HEK293 (cell line): ENCODE measurements around the gene GTPBP1.

Experiments
- CTCF ChIA-PET: fragments of 350-600 bp; formaldehyde crosslinking; extraction: SDS; loops from one replicate; lab custom pipeline; 2021; ENCODE audit warnings: antibody characterized with exemption; lab: Yijun Ruan, JAX
- POLR2A ChIA-PET: fragments of 300-600 bp; formaldehyde crosslinking; extraction: SDS; loops from one replicate; lab custom pipeline; 2020; ENCODE audit warnings: antibody characterized with exemption, inconsistent platforms; lab: Yijun Ruan, JAX
- H3K27ac ChIP-seq: fragments of 200-500 bp; sonication (Bioruptor generic); 2 replicates; pipeline ENCODE4 v1.5.1; 2014; ENCODE audit warnings: low read depth, low read length, control low read depth, inconsistent platforms; ENCODE audit errors: extremely low read depth
- H3K36me3 ChIP-seq, 2 experiments: fragments of 200-500 bp in 1 of 2; sonication (Bioruptor generic) in 1 of 2; 1 replicate in 1 of 2; 2 replicates in 1 of 2; pipeline ENCODE4 v1.5.1; 2014 to 2017; ENCODE audit warnings: inconsistent platforms in 2 of 2, low read length in 2 of 2; ENCODE audit not compliant: control insufficient read depth in 2 of 2, insufficient read depth in 1 of 2
- H3K4me1 ChIP-seq: fragments of 200-500 bp; sonication (Bioruptor generic); 2 replicates; pipeline ENCODE4 v1.5.1; 2014; ENCODE audit warnings: mild to moderate bottlenecking, low read length, inconsistent platforms; ENCODE audit not compliant: control insufficient read depth, insufficient read depth
- H3K4me3 ChIP-seq: 2 replicates; pipeline ENCODE4 v1.5.1; 2011; ENCODE audit warnings: low read depth, mild to moderate bottlenecking, control low read depth, low read length, moderate library complexity
- H3K9me3 ChIP-seq: fragments of 200-500 bp; sonication (Bioruptor generic); 2 replicates; pipeline ENCODE4 v1.5.1; 2014; ENCODE audit warnings: low read depth, low read length, inconsistent platforms; ENCODE audit not compliant: control insufficient read depth, insufficient read depth
- BCL11A ChIP-seq: fragments of 450-650 bp; formaldehyde crosslinking; IDR thresholded peaks from 2 replicates; pipeline ENCODE4 v1.5.1; 2016; ENCODE audit warnings: low read depth, missing biosample characterization, missing genetic modification characterization
- GFI1B ChIP-seq: fragments of 450-650 bp; formaldehyde crosslinking; IDR thresholded peaks from 2 replicates; pipeline ENCODE4 v1.5.1; 2016; ENCODE audit warnings: missing biosample characterization, missing genetic modification characterization
- GLI4 ChIP-seq: fragments of 450-650 bp; formaldehyde crosslinking; IDR thresholded peaks from 2 replicates; pipeline ENCODE4 v1.5.1; 2016; ENCODE audit warnings: missing biosample characterization, missing genetic modification characterization
- OSR2 ChIP-seq: fragments of 450-650 bp; formaldehyde crosslinking; IDR thresholded peaks from 2 replicates; pipeline ENCODE4 v1.5.1; 2016; ENCODE audit warnings: missing biosample characterization, missing genetic modification characterization
- PRDM1 ChIP-seq: fragments of 450-650 bp; formaldehyde crosslinking; IDR thresholded peaks from 2 replicates; pipeline ENCODE4; 2016; ENCODE audit warnings: missing biosample characterization, missing genetic modification characterization
- RBAK ChIP-seq: fragments of 450-650 bp; formaldehyde crosslinking; IDR thresholded peaks from 2 replicates; pipeline ENCODE4 v1.5.1; 2016; ENCODE audit warnings: missing biosample characterization, missing genetic modification characterization
- SP2 ChIP-seq: fragments of 450-650 bp; formaldehyde crosslinking; IDR thresholded peaks from 2 replicates; pipeline ENCODE4 v1.5.1; 2016; ENCODE audit warnings: missing biosample characterization, missing genetic modification characterization
- YY1 ChIP-seq: fragments of 450-650 bp; formaldehyde crosslinking; IDR thresholded peaks from 2 replicates; pipeline ENCODE4 v1.5.1; 2018; ENCODE audit warnings: missing biosample characterization, missing genetic modification characterization
- ZIC2 ChIP-seq: fragments of 450-650 bp; formaldehyde crosslinking; IDR thresholded peaks from 2 replicates; pipeline ENCODE4 v1.5.1; 2016; ENCODE audit warnings: missing biosample characterization, missing genetic modification characterization
- ZNF10 ChIP-seq: fragments of 450-650 bp; formaldehyde crosslinking; IDR thresholded peaks from 2 replicates; pipeline ENCODE4 v1.5.1; 2017; ENCODE audit warnings: missing biosample characterization, missing genetic modification characterization
- ZNF121 ChIP-seq: fragments of 450-650 bp; formaldehyde crosslinking; IDR thresholded peaks from 2 replicates; pipeline ENCODE4 v1.5.1; 2016; ENCODE audit warnings: missing biosample characterization, missing genetic modification characterization
- ZNF184 ChIP-seq: fragments of 450-650 bp; IDR thresholded peaks from 2 replicates; pipeline ENCODE4 v1.5.1; 2018; ENCODE audit warnings: missing biosample characterization, mild to moderate bottlenecking, missing genetic modification characterization
- ZNF266 ChIP-seq: fragments of 450-650 bp; formaldehyde crosslinking; IDR thresholded peaks from 2 replicates; pipeline ENCODE4 v1.5.1; 2016; ENCODE audit warnings: missing biosample characterization, missing genetic modification characterization, low read depth
- ZNF335 ChIP-seq: fragments of 450-650 bp; formaldehyde crosslinking; conservative IDR thresholded peaks from 2 replicates; pipeline ENCODE4 v1.5.1; 2016; ENCODE audit warnings: missing biosample characterization, missing genetic modification characterization
- ZNF354C ChIP-seq: fragments of 450-650 bp; formaldehyde crosslinking; IDR thresholded peaks from 2 replicates; pipeline ENCODE4 v1.5.1; 2016; ENCODE audit warnings: missing biosample characterization, missing genetic modification characterization, low read depth, borderline replicate concordance
- ZNF423 ChIP-seq: fragments of 450-650 bp; formaldehyde crosslinking; IDR thresholded peaks from 2 replicates; pipeline ENCODE4 v1.5.1; 2016; ENCODE audit warnings: missing biosample characterization, missing genetic modification characterization
- ZNF433 ChIP-seq: fragments of 450-650 bp; formaldehyde crosslinking; IDR thresholded peaks from 2 replicates; pipeline ENCODE4 v1.5.1; 2016; ENCODE audit warnings: missing biosample characterization, missing genetic modification characterization, low read depth
- ZNF449 ChIP-seq: fragments of 450-650 bp; formaldehyde crosslinking; IDR thresholded peaks from 2 replicates; pipeline ENCODE4 v1.5.1; 2017; ENCODE audit warnings: missing biosample characterization, mild to moderate bottlenecking, missing genetic modification characterization, moderate library complexity
- ZNF513 ChIP-seq: fragments of 450-650 bp; IDR thresholded peaks from 2 replicates; pipeline ENCODE4 v1.5.1; 2018; ENCODE audit warnings: missing biosample characterization, missing genetic modification characterization
- ZNF621 ChIP-seq: fragments of 450-650 bp; formaldehyde crosslinking; IDR thresholded peaks from 2 replicates; pipeline ENCODE4 v1.5.1; 2017; ENCODE audit warnings: missing biosample characterization, missing genetic modification characterization
- ZNF660 ChIP-seq: fragments of 450-650 bp; IDR thresholded peaks from 2 replicates; pipeline ENCODE4 v1.5.1; 2018; ENCODE audit warnings: missing biosample characterization, mild to moderate bottlenecking, missing genetic modification characterization
- ZNF701 ChIP-seq: fragments of 450-650 bp; formaldehyde crosslinking; IDR thresholded peaks from 2 replicates; pipeline ENCODE4 v1.5.1; 2016; ENCODE audit warnings: missing biosample characterization, missing genetic modification characterization
- ZNF791 ChIP-seq: fragments of 450-650 bp; formaldehyde crosslinking; IDR thresholded peaks from 2 replicates; pipeline ENCODE4 v1.5.1; 2016; ENCODE audit warnings: missing biosample characterization, missing genetic modification characterization
- ZSCAN23 ChIP-seq: fragments of 450-650 bp; formaldehyde crosslinking; IDR thresholded peaks from 2 replicates; pipeline ENCODE4 v1.5.1; 2016; ENCODE audit warnings: missing biosample characterization, missing genetic modification characterization
- ZSCAN4 ChIP-seq: fragments of 450-650 bp; formaldehyde crosslinking; IDR thresholded peaks from 2 replicates; pipeline ENCODE4 v1.5.1; 2017; ENCODE audit warnings: missing biosample characterization, missing genetic modification characterization
- TF ChIP-seq, protein P1 (sequence below): fragments of 450-650 bp; formaldehyde crosslinking; IDR thresholded peaks from 2 replicates; pipeline ENCODE4 v1.5.1; 2016; ENCODE audit warnings: missing biosample characterization, missing genetic modification characterization

Gene GTPBP1

DNA sequence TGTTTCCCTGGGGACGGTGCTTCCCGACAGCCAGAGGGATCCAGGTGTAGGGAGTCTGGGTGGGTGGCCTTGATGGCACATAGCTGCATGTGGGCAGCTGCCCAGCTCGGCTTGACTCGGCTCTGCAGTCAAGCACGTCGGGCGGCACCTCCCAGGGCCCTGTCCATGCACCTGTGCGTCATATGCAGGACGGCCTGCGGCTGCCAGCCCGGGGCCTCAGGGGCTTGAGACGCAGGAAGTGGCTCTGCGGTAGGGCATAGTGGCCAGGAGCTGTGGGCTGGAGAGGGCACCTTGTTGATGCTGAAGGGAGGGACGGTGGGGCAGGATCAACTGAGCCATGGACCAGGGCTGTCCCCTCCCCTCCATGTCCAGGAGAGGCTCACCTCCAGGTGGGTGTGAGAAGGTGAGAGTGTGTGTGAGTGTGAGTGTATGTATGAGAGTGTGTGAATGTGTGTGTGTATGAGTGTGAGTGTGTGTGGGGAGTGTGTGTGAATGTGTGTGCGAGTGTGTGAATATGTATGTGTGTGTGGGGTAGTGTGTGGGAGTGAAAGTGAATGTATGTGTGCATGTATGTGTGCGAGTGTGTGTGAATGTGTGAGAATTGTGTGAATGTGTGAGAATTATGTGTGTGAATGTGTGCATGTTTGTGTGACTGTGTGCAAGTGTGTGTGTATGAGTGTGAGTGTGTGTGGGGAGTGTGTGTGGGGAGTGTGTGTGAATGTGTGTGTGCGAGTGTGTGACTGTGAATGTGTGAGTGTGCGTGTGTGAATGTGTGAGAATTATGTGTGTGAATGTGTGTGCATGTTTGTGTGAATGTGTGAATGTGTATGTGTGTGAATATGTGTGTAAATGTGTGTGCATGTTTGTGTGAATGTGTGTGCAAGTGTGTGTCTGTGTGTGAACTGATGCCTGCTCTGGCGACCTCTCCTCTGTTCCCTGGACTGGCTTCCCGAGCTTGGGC is 55.7 kb downstream of the GTPBP1 start (continued):
- TF ChIP-seq YY1 (tag by site-specific recombination) (no peak), ZIC2 (tag by site-specific recombination) (peak; percentile 29; the same call in 1 of the 2 replicates), RBAK (tag by site-specific recombination) (no peak), ZNF513 (tag by site-specific recombination) (no peak), ZSCAN4 (tag by site-specific recombination) (peak; percentile 99), ZNF423 (no peak), ZNF449 (tag by site-specific recombination) (no peak), ZNF433 (tag by site-specific recombination) (no peak), PRDM1 (tag by site-specific recombination) (peak; percentile 87), ZNF660 (tag by site-specific recombination) (no peak), ZNF701 (tag by site-specific recombination) (no peak), ZNF10 (tag by site-specific recombination) (no peak), ZNF121 (tag by site-specific recombination) (no peak), ZNF791 (tag by site-specific recombination) (no peak), ZNF354C (tag by site-specific recombination) (no peak), BCL11A (tag by site-specific recombination) (no peak), ZNF266 (tag by site-specific recombination) (no peak), ZSCAN23 (tag by site-specific recombination) (no peak; the same call in 1 of the 2 replicates), SP2 (tag by site-specific recombination) (no peak), ZNF621 (no peak)
- TF ChIP-seq, protein P1, sequence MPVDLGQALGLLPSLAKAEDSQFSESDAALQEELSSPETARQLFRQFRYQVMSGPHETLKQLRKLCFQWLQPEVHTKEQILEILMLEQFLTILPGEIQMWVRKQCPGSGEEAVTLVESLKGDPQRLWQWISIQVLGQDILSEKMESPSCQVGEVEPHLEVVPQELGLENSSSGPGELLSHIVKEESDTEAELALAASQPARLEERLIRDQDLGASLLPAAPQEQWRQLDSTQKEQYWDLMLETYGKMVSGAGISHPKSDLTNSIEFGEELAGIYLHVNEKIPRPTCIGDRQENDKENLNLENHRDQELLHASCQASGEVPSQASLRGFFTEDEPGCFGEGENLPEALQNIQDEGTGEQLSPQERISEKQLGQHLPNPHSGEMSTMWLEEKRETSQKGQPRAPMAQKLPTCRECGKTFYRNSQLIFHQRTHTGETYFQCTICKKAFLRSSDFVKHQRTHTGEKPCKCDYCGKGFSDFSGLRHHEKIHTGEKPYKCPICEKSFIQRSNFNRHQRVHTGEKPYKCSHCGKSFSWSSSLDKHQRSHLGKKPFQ: peak; percentile 96

GRCh38 chr22:38762551-38762983 is 56.8 kb downstream of the GTPBP1 start:
- H3K4me3 ChIP-seq: no peak overlapping the region
- CTCF ChIA-PET: interaction anchor here (0.6 to 1.1 kb wide), 6 partner anchors 30 to 300 kb away, joined by 3 to 7 read pairs (median 4); no protein-coding TSS in a partner anchor
- no peaks in the 10 kb centered on the region for H3K9me3 ChIP-seq
- POLR2A ChIA-PET: no interaction called here
- no peaks in the 10 kb centered on the region for H3K4me1 ChIP-seq
- H3K27ac ChIP-seq: no peak overlapping the region
- no peaks in the 10 kb centered on the region for H3K36me3 ChIP-seq
- TF ChIP-seq GFI1B (tag by site-specific recombination): no peak
- no peak for TF ChIP-seq ZNF660 (tag by site-specific recombination)
- no peak for TF ChIP-seq ZNF335
- TF ChIP-seq GLI4 (tag by site-specific recombination): no peak
- TF ChIP-seq ZNF184 (tag by site-specific recombination): no peak
- no peak for TF ChIP-seq OSR2 (tag by site-specific recombination)
- no peak for TF ChIP-seq ZNF701 (tag by site-specific recombination)
